ENCODE measurements around the gene TUBB4A.

- TF ChIP-seq CTCF (IDR thresholded peaks at IDR 0.05) (no peak), ZFX (IDR thresholded peaks at IDR 0.05; ENCODE audit: borderline replicate concordance) (no peak)
These were observed 2.9 kb downstream of the TUBB4A start for GRCh38 chr19:6499052-6499790.
